ENCODE results near the gene FOXC2.

FOXC2 gene

GRCh38 chr16:86554917-86555703, 11.5 kb upstream of the FOXC2 start, which contains the start of gene MTHFSD:
Gene MTHFSD, minus strand, starts transcription at chr16:86555235. Its CDS starts 51 bp downstream, at chr16:86555184.
- Histone ChIP-seq H3K4me3 (ENCODE audit: low read depth, low read length) (peak within 1 kb of the TSS; percentile 97), H3K4me1 (no peaks in the 10 kb centered on the region; the same call in 1 of the 2 replicates), H3K36me3 (peaks cover 3% of the 10 kb centered on the region; the same call in 1 of the 2 replicates), H3K27me3 (no peaks in the 10 kb centered on the region), H3K9me3 (0 out of 2 replicates have a peak, but pooled peaks cover 2% of the 10 kb centered on the region)
- no peak for TF ChIP-seq CTCF (IDR thresholded peaks at IDR 0.05; ENCODE audit: low read depth, low read length)
- peak; percentile 95 for DNase-seq

GRCh38 chr16:86555704-86556075, 10.9 kb upstream of the FOXC2 start:
- TF ChIP-seq CTCF (IDR thresholded peaks at IDR 0.05; ENCODE audit: low read depth, low read length), result no peak
- H3K4me1 ChIP-seq, result no peaks in the 10 kb centered on the region; the same call in 1 of the 2 replicates
- peak overlapping the region; percentile 97 for H3K4me3 ChIP-seq (ENCODE audit: low read depth, low read length)
- peaks cover 3% of the 10 kb centered on the region; the same call in 1 of the 2 replicates for H3K36me3 ChIP-seq
- H3K9me3 ChIP-seq, result 0 out of 2 replicates have a peak, but pooled peaks cover 2% of the 10 kb centered on the region
- no peak for DNase-seq
- no peaks in the 10 kb centered on the region for H3K27me3 ChIP-seq

GRCh38 chr16:86556576-86556975, 10.1 kb upstream of the FOXC2 start:
- Histone ChIP-seq H3K9me3 (0 out of 2 replicates have a peak, but pooled peaks cover 2% of the 10 kb centered on the region), H3K27me3 (no peaks in the 10 kb centered on the region), H3K4me1 (no peaks in the 10 kb centered on the region; the same call in 1 of the 2 replicates), H3K36me3 (peaks cover 3% of the 10 kb centered on the region; the same call in 1 of the 2 replicates), H3K4me3 (ENCODE audit: low read depth, low read length) (no peak overlapping the region)
- TF ChIP-seq CTCF (IDR thresholded peaks at IDR 0.05; ENCODE audit: low read depth, low read length), result no peak
- no peak for DNase-seq

GRCh38 chr16:86557587-86557986, 9.0 kb upstream of the FOXC2 start:
- no peak overlapping the region for H3K4me3 ChIP-seq (ENCODE audit: low read depth, low read length)
- peaks cover 3% of the 10 kb centered on the region; the same call in 1 of the 2 replicates for H3K36me3 ChIP-seq
- H3K27me3 ChIP-seq, result peaks cover 2% of the 10 kb centered on the region
- H3K9me3 ChIP-seq, result 0 out of 2 replicates have a peak, but pooled peaks cover 2% of the 10 kb centered on the region
- TF ChIP-seq CTCF (IDR thresholded peaks at IDR 0.05; ENCODE audit: low read depth, low read length), result no peak
- DNase-seq, result no peak
- no peaks in the 10 kb centered on the region; the same call in 1 of the 2 replicates for H3K4me1 ChIP-seq

GRCh38 chr16:86558355-86559193, 8.1 kb upstream of the FOXC2 start:
- Histone ChIP-seq H3K27me3 (peaks cover 12% of the 10 kb centered on the region), H3K9me3 (0 out of 2 replicates have a peak, but pooled peaks cover 2% of the 10 kb centered on the region), H3K4me1 (no peaks in the 10 kb centered on the region; the same call in 1 of the 2 replicates), H3K36me3 (peaks cover 1% of the 10 kb centered on the region; the same call in 1 of the 2 replicates), H3K4me3 (ENCODE audit: low read depth, low read length) (no peak overlapping the region)
- no peak for DNase-seq
- TF ChIP-seq CTCF (IDR thresholded peaks at IDR 0.05; ENCODE audit: low read depth, low read length), result no peak
